Body of pancreas (tissue), 4 donors: Measurements from ENCODE around the gene PRDM16. TPM values are rescaled to one million over a fixed set of nuclear protein-coding genes. Genes with fewer than 3 reads are reported as not detected.

Experiments used
- ATAC-seq: fragments of 150-250 bp; one replicate; pipeline ENCODE4 v1.9.1; 2016
- DNase-seq, 4 donors: peaks; one replicate each; pipeline ENCODE4 v3.0.0-alpha.2; 2019
- H3K27ac ChIP-seq, 4 donors: fragments of 200-600 bp; sonication (generic); 1 replicate in 3 of 4; 2 replicates in 1 of 4; pipeline versions ENCODE4 v1.5.1 to v1.6.1; 2016 to 2019; ENCODE audit warnings: mild to moderate bottlenecking in 1 of 4, mixed read lengths in 1 of 4, moderate library complexity in 1 of 4
- H3K27me3 ChIP-seq, 2 donors: fragments of 200-600 bp; sonication (generic); one replicate each; pipeline ENCODE4 v1.6.0; 2016; ENCODE audit warnings: mild to moderate bottlenecking in 1 of 2
- H3K36me3 ChIP-seq, 2 donors: fragments of 200-600 bp; sonication (generic); replicated peaks in 1 of 2; 2 replicates each; pipeline ENCODE4 v1.5.1; 2016; ENCODE audit warnings: low read depth in 2 of 2; ENCODE audit not compliant: insufficient read depth in 1 of 2
- H3K4me1 ChIP-seq: fragments of 200-600 bp; sonication (generic); one replicate; pipeline ENCODE4 v1.6.0; 2016
- H3K4me3 ChIP-seq, 2 donors: fragments of 200-600 bp; sonication (generic); 1 replicate in 1 of 2; 2 replicates in 1 of 2; pipeline ENCODE4 v1.5.1; 2016 to 2019
- H3K9me3 ChIP-seq, 3 donors: fragments of 200-600 bp; sonication (generic); 1 replicate in 2 of 3; 2 replicates in 1 of 3; pipeline ENCODE4 v1.5.1; 2016
- CTCF ChIP-seq, 7 experiments: fragments of 450-650 bp in 4 of 7; fragments of 200-600 bp in 3 of 7; sonication (generic) in 3 of 7; IDR thresholded peaks; one replicate each; pipeline ENCODE4 v1.5.1; 2016 to 2019; ENCODE audit warnings: antibody characterized with exemption in 7 of 7
- POLR2A ChIP-seq, 3 donors: fragments of 450-650 bp; IDR thresholded peaks; one replicate each; pipeline ENCODE4 v1.6.1; 2016; ENCODE audit warnings: antibody characterized with exemption in 3 of 3, mild to moderate bottlenecking in 2 of 3
- WGBS, 2 donors: methylation state at CpG; one replicate each; pipeline ENCODE4 v1.1.5; 2017; 5-methylcytosine and 5-hydroxymethylcytosine counted together
- intact Hi-C: fragments of 100-400 bp; cut with DNase I; formaldehyde crosslinking; loops from one replicate; pipeline ENCODE4 v1.15.1; 2023
- total RNA-seq, 2 donors: library from RNA; depleted of rRNA; stranded (reverse); fragments of >200 nt; gene quantifications; one replicate each; pipeline ENCODE4 v1.1.0, GENCODE V29; 2016

Gene PRDM16
- total RNA-seq, 2 donors from 2014 or later, result 15.2 to 16.6 TPM

- Histone ChIP-seq H3K4me1 (peaks cover 31% of the 10 kb centered on the region), H3K9me3 (no peaks in the 10 kb centered on the region), H3K36me3 (no peaks in the 10 kb centered on the region), H3K27me3 (no peaks in the 10 kb centered on the region), H3K4me3 (no peak overlapping the region), H3K27ac (peak overlapping the region; percentile 15 to 74 (median 44))
- ATAC-seq (peak; percentile 79), DNase-seq (peak; percentile 37 to 58 (median 41))
- WGBS, 2 donors, result 58 to 78% methylated on average over 11 to 24 of the region's 24 CpGs
- intact Hi-C loops, result no loop called here
- no peak for TF ChIP-seq POLR2A (IDR thresholded peaks at IDR 0.05)
- no peak for TF ChIP-seq CTCF (IDR thresholded peaks at IDR 0.05)
Measured at GRCh38 chr1:3105167-3105863, 36.3 kb downstream of the PRDM16 start.

DNA sequence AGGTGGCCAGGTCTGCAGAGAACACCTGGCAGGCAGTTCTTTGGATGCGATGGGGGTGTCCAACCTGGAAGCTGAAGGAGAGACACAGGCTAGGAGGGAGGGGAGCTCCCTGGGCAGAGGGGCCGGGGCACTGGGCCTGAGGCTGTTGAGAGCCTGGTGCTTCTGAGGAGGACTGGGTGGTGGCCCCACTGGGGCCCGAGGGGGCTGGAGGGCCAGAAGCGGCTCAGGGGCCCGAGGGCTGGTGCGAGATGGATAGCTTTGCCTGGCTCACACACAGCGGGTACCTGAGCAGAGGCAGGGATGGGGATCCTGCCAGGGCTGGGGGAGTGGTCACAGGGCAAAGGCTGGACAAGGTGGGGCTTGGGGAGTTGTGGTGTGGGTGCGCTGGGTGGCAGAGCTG lies 37.2 kb downstream of the PRDM16 start:
- intact Hi-C loops, result no loop called here
- TF ChIP-seq POLR2A (IDR thresholded peaks at IDR 0.05) (no peak), CTCF (IDR thresholded peaks at IDR 0.05) (no peak)
- H3K27me3 ChIP-seq, result no peaks in the 10 kb centered on the region
- peak overlapping the region in 3 of 4 donors; percentile 23 to 64 (median 46) for H3K27ac ChIP-seq
- H3K36me3 ChIP-seq, result no peaks in the 10 kb centered on the region
- peaks cover 31% of the 10 kb centered on the region for H3K4me1 ChIP-seq
- H3K4me3 ChIP-seq, result no peak overlapping the region
- WGBS, 2 donors, result 95% methylated on average over 8 of the region's 8 CpGs
- no peaks in the 10 kb centered on the region for H3K9me3 ChIP-seq
- DNase-seq (no peak), ATAC-seq (no peak)

- no peak for DNase-seq
- no peak overlapping the region for H3K27ac ChIP-seq
- TF ChIP-seq POLR2A (IDR thresholded peaks at IDR 0.05) (no peak), CTCF (IDR thresholded peaks at IDR 0.05) (no peak)
- H3K4me3 ChIP-seq, result no peak overlapping the region
- H3K4me1 ChIP-seq, result peaks cover 34% of the 10 kb centered on the region
- H3K9me3 ChIP-seq, result no peaks in the 10 kb centered on the region
- no peaks in the 10 kb centered on the region for H3K36me3 ChIP-seq
- WGBS, 2 donors, result 82 to 92% methylated on average over 3 to 7 of the region's 7 CpGs
- intact Hi-C loops, result no loop called here
- no peaks in the 10 kb centered on the region for H3K27me3 ChIP-seq
- ATAC-seq, result no peak
Measured at GRCh38 chr1:3107201-3107600, 38.2 kb downstream of the PRDM16 start.

DNA sequence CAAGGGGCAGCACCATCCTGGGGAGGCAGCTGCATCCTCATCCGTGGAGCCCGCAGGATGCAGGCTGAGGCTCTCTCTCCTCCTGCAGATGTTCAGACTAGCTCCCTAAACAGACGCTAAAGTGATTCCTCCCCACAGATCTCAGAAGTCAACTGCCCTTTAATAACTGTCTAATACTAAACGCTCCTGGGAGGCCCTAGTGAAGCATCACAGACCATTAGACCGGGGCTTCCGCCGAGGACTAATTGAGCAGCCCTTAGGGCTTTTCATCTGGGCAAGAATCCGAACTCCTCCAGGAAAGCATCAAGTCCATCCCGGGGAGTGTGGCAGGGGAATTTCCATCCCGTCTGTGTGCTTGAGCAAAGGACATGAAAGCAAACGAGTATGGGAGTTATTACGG lies 40.4 kb downstream of the PRDM16 start:
- Histone ChIP-seq H3K9me3 (no peaks in the 10 kb centered on the region), H3K27me3 (no peaks in the 10 kb centered on the region), H3K36me3 (no peaks in the 10 kb centered on the region), H3K4me3 (no peak overlapping the region), H3K27ac (no peak overlapping the region), H3K4me1 (peaks cover 52% of the 10 kb centered on the region)
- ATAC-seq (no peak), DNase-seq (no peak)
- TF ChIP-seq CTCF (IDR thresholded peaks at IDR 0.05) (no peak), POLR2A (IDR thresholded peaks at IDR 0.05) (no peak)
- WGBS, 2 donors, result 76 to 80% methylated on average over 7 to 12 of the region's 12 CpGs
- intact Hi-C loops, result no loop called here
